ENCODE data around the gene ACTL7A. TPM values are rescaled to one million over a fixed set of nuclear protein-coding genes. Genes with fewer than 3 reads are reported as not detected.

Gene ACTL7A
- polyA plus RNA-seq (2011; rRNA removed): not detected in 2 replicates
- not detected in 2 replicates for polyA plus RNA-seq (2012; cell fraction: cytosol; rRNA removed)
- not detected in 2 replicates for polyA plus RNA-seq (2012; cell fraction: nucleus; rRNA removed)
- not detected in 3 replicates for polyA plus RNA-seq (2017; fragmentation: RNase III; extraction: RNeasy Plus Mini Kit Qiagen cat#74134 plus additional on column Dnase treatment)
- polyA minus RNA-seq (2011; rRNA and poly(A)+ RNA removed): not detected in 2 replicates

- ChIA-PET CTCF (interaction anchor here (1.6 kb wide), 1 partner anchor 11 kb away, joined by 7 read pairs; no protein-coding TSS in a partner anchor), POLR2A (no interaction called here)
- 92% methylated on average over 3 of the region's 3 CpGs for WGBS (ENCODE audit: missing lambda C conversion rate)
- Histone ChIP-seq H3K4me1 (no peaks in the 10 kb centered on the region), H3K9me3 (no peaks in the 10 kb centered on the region), H3K4me2 (no peak within 1 kb of the TSS), H3K4me3 (no peak within 1 kb of the TSS), H3K27ac (no peak within 1 kb of the TSS)
- TF ChIP-seq PBX3 (IDR thresholded peaks at IDR 0.05): no peak
- no peak for TF ChIP-seq ZNF302 (CRISPR knock-in tag; IDR thresholded peaks at IDR 0.05)
- no peak for TF ChIP-seq GATA3 (IDR thresholded peaks at IDR 0.05; ENCODE audit: borderline replicate concordance)
- TF ChIP-seq ELK1 (IDR thresholded peaks at IDR 0.05; ENCODE audit: low read depth, low read length): no peak
- no peak for TF ChIP-seq USF2 (IDR thresholded peaks at IDR 0.05)
- no peak for TF ChIP-seq CTCF (IDR thresholded peaks at IDR 0.05)
- no peak for TF ChIP-seq RCOR1 (IDR thresholded peaks at IDR 0.05; ENCODE audit: low read depth, low read length)
- TF ChIP-seq KDM1A (IDR thresholded peaks at IDR 0.05; ENCODE audit: low read depth): no peak
- no peak for TF ChIP-seq MAZ (IDR thresholded peaks at IDR 0.05; ENCODE audit: borderline replicate concordance, low read depth, low read length)
- no peak for TF ChIP-seq HOXA7 (CRISPR knock-in tag; IDR thresholded peaks at IDR 0.05)
- no peak for TF ChIP-seq POLR2A (IDR thresholded peaks at IDR 0.05; ENCODE audit: low read length)
- no peak for TF ChIP-seq ZSCAN20 (CRISPR knock-in tag; IDR thresholded peaks at IDR 0.05)
- no peak for TF ChIP-seq MYC (IDR thresholded peaks at IDR 0.05; ENCODE audit: borderline replicate concordance, low read length)
- TF ChIP-seq BCL3 (IDR thresholded peaks at IDR 0.05): no peak
- no peak for TF ChIP-seq SREBF2 (IDR thresholded peaks at IDR 0.05)
- no peak for TF ChIP-seq ZC3H11A (IDR thresholded peaks at IDR 0.05)
- no peak for TF ChIP-seq JUNB (IDR thresholded peaks at IDR 0.05)
- FAIRE-seq: no peak
- DNase-seq (ENCODE audit: low read depth in 1 of 2, low spot score in 1 of 2): no peak
- ATAC-seq: no peak
Measured at GRCh38 chr9:108861997-108862396, at the start of gene ACTL7A. ACTL7A (plus strand) TSS chr9:108862266; CDS start chr9:108862323, 57 bp downstream.

- ChIA-PET POLR2A (no interaction called here), CTCF (interaction anchor here (1.6 to 4.0 kb wide), 5 partner anchors 10 to 1390 kb away, joined by 4 to 21 read pairs (median 13); no protein-coding TSS in a partner anchor)
- FAIRE-seq (no peak), DNase-seq (ENCODE audit: low read depth in 1 of 2, low spot score in 1 of 2) (no peak), ATAC-seq (no peak)
- Histone ChIP-seq H3K4me1 (peaks cover 9% of the 10 kb centered on the region; the same call in 2 of the 3 replicates), H3K27ac (no peak overlapping the region), H3K4me3 (no peak overlapping the region), H3K9me3 (no peaks in the 10 kb centered on the region), H3K4me2 (no peak overlapping the region)
- WGBS (ENCODE audit: missing lambda C conversion rate): 83% methylated on average over 8 of the region's 8 CpGs
- TF ChIP-seq GATA3 (IDR thresholded peaks at IDR 0.05; ENCODE audit: borderline replicate concordance): no peak
- no peak for TF ChIP-seq HEYL (CRISPR knock-in tag; IDR thresholded peaks at IDR 0.05)
- TF ChIP-seq CBX2 (IDR thresholded peaks at IDR 0.05; ENCODE audit: borderline replicate concordance, low read depth): no peak
- no peak for TF ChIP-seq TFCP2L1 (CRISPR knock-in tag; IDR thresholded peaks at IDR 0.05)
- TF ChIP-seq CHD2 (IDR thresholded peaks at IDR 0.05; ENCODE audit: low read length, partially characterized antibody): no peak
- no peak for TF ChIP-seq RAD21 (conservative IDR thresholded peaks at IDR 0.05 in 1 of 2, IDR thresholded peaks at IDR 0.05 in 1 of 2)
- TF ChIP-seq KDM5A (IDR thresholded peaks at IDR 0.05): no peak
- TF ChIP-seq MYC (IDR thresholded peaks at IDR 0.05; ENCODE audit: borderline replicate concordance, low read length): no peak
- no peak for TF ChIP-seq EHF (CRISPR knock-in tag; IDR thresholded peaks at IDR 0.05)
- no peak for TF ChIP-seq NFE2L2 (conservative IDR thresholded peaks at IDR 0.05; ENCODE audit: low read length)
- TF ChIP-seq BHLHE40 (IDR thresholded peaks at IDR 0.05; ENCODE audit: low read depth, low read length): no peak
- TF ChIP-seq JUN (IDR thresholded peaks at IDR 0.05): no peak
- no peak for TF ChIP-seq HOXA7 (CRISPR knock-in tag; IDR thresholded peaks at IDR 0.05)
- TF ChIP-seq EHMT2 (IDR thresholded peaks at IDR 0.05; ENCODE audit: low read depth): no peak
- TF ChIP-seq CEBPB (IDR thresholded peaks at IDR 0.05): no peak
- no peak for TF ChIP-seq MAFK (IDR thresholded peaks at IDR 0.05; ENCODE audit: partially characterized antibody)
- TF ChIP-seq NPAS2 (CRISPR knock-in tag; IDR thresholded peaks at IDR 0.05; ENCODE audit: borderline replicate concordance): no peak
Measured at GRCh38 chr9:108812396-108813025, 49.6 kb upstream of the ACTL7A start.

Measured in A549 (cell line).